Loucy (cell line): ENCODE results near the gene TBC1D1.

ENCODE experiments used
- H2AFZ ChIP-seq: fragments of 200-600 bp; sonication (generic); 2 replicates; pipeline ENCODE4 v1.6.0; 2016; ENCODE audit warnings: antibody characterized with exemption, mild to moderate bottlenecking, low read length, moderate library complexity
- H3F3A ChIP-seq: fragments of 200-600 bp; 2 replicates; pipeline ENCODE4 v1.6.0; 2016; ENCODE audit warnings: antibody characterized with exemption, low read depth, mild to moderate bottlenecking
- H3K27me3 ChIP-seq: fragments of 200-600 bp; sonication (generic); 2 replicates; pipeline ENCODE4 v1.6.1; 2014; ENCODE audit warnings: low read length, mild to moderate bottlenecking; ENCODE audit not compliant: insufficient read depth, poor library complexity, severe bottlenecking
- H3K36me3 ChIP-seq: fragments of 200-600 bp; sonication (generic); 2 replicates; pipeline ENCODE4 v1.6.1; 2016; ENCODE audit warnings: low read length; ENCODE audit not compliant: insufficient read depth
- H3K4me1 ChIP-seq: fragments of 200-600 bp; sonication (generic); 2 replicates; pipeline ENCODE4 v1.5.1; 2014; ENCODE audit warnings: low read length, mild to moderate bottlenecking; ENCODE audit not compliant: insufficient read depth, poor library complexity, severe bottlenecking
- H3K4me2 ChIP-seq: fragments of 200-600 bp; sonication (generic); 2 replicates; pipeline ENCODE4 v1.6.0; 2014; ENCODE audit warnings: antibody characterized with exemption, low read length, low read depth, mild to moderate bottlenecking; ENCODE audit not compliant: poor library complexity, severe bottlenecking
- H3K4me3 ChIP-seq: fragments of 200-600 bp; sonication (generic); 2 replicates; pipeline ENCODE4 v1.5.1; 2014; ENCODE audit warnings: low read length, mild to moderate bottlenecking, mixed read lengths; ENCODE audit not compliant: poor library complexity, severe bottlenecking
- H3K79me2 ChIP-seq: fragments of 200-600 bp; sonication (generic); 2 replicates; pipeline ENCODE4 v1.6.1; 2014; ENCODE audit warnings: low read length; ENCODE audit not compliant: insufficient read depth
- H3K9ac ChIP-seq: fragments of 200-600 bp; sonication (generic); 2 replicates; pipeline ENCODE4 v1.6.0; 2014; ENCODE audit warnings: mild to moderate bottlenecking, low read depth, low read length, moderate library complexity; ENCODE audit not compliant: poor library complexity, severe bottlenecking
- H3K9me2 ChIP-seq: fragments of 200-600 bp; sonication (generic); replicated peaks from 2 replicates; pipeline ENCODE4 v1.6.1; 2016; ENCODE audit warnings: low read depth, low read length, mixed read lengths
- H3K9me3 ChIP-seq: fragments of 200-600 bp; sonication (generic); 2 replicates; pipeline ENCODE4 v1.6.1; 2014; ENCODE audit warnings: mild to moderate bottlenecking, antibody characterized with exemption, low read length, low read depth; ENCODE audit not compliant: insufficient read depth
- H4K20me1 ChIP-seq: fragments of 200-600 bp; sonication (generic); 2 replicates; pipeline ENCODE4 v1.6.0; 2014; ENCODE audit warnings: antibody characterized with exemption, low read length, mild to moderate bottlenecking; ENCODE audit not compliant: insufficient read depth, poor library complexity, severe bottlenecking
- CTCF ChIP-seq: fragments of 200-600 bp; sonication (generic); conservative IDR thresholded peaks from 2 replicates; pipeline ENCODE4 v1.5.1; 2014; ENCODE audit warnings: mild to moderate bottlenecking, antibody characterized with exemption, low read length
- EZH2phosphoT487 ChIP-seq: fragments of 200-600 bp; IDR thresholded peaks from 2 replicates; pipeline ENCODE4 v1.6.1; 2018; ENCODE audit warnings: antibody characterized with exemption, mild to moderate bottlenecking, moderate library complexity, borderline replicate concordance

TBC1D1 gene

GRCh38 chr4:37864786-37865185 is 26.1 kb upstream of the TBC1D1 start:
- no peaks in the 10 kb centered on the region for H3K9me2 ChIP-seq
- H3K36me3 ChIP-seq, result peaks cover 40% of the 10 kb centered on the region
- no peak overlapping the region for H3K4me2 ChIP-seq
- no peaks in the 10 kb centered on the region for H3F3A ChIP-seq
- H2AFZ ChIP-seq, result no peak overlapping the region
- H3K79me2 ChIP-seq, result no peaks in the 10 kb centered on the region
- H3K27me3 ChIP-seq, result no peaks in the 10 kb centered on the region
- H3K9ac ChIP-seq, result no peak overlapping the region
- H3K4me3 ChIP-seq, result no peak overlapping the region
- H3K9me3 ChIP-seq, result no peaks in the 10 kb centered on the region
- no peak for TF ChIP-seq EZH2phosphoT487
- no peak for TF ChIP-seq CTCF
- no peaks in the 10 kb centered on the region for H4K20me1 ChIP-seq
- H3K4me1 ChIP-seq, result peaks cover 4% of the 10 kb centered on the region

GRCh38 chr4:37865450-37865849 is 25.4 kb upstream of the TBC1D1 start:
- Histone ChIP-seq H3K36me3 (peaks cover 40% of the 10 kb centered on the region), H4K20me1 (no peaks in the 10 kb centered on the region), H2AFZ (no peak overlapping the region), H3K4me2 (no peak overlapping the region), H3F3A (no peaks in the 10 kb centered on the region), H3K27me3 (no peaks in the 10 kb centered on the region), H3K9me3 (no peaks in the 10 kb centered on the region), H3K9me2 (no peaks in the 10 kb centered on the region), H3K4me1 (peaks cover 4% of the 10 kb centered on the region), H3K4me3 (no peak overlapping the region), H3K79me2 (no peaks in the 10 kb centered on the region), H3K9ac (no peak overlapping the region)
- TF ChIP-seq EZH2phosphoT487 (no peak), CTCF (no peak)

GRCh38 chr4:37867102-37867501 is 23.8 kb upstream of the TBC1D1 start:
- peaks cover 6% of the 10 kb centered on the region for H3K4me1 ChIP-seq
- no peak overlapping the region for H3K4me2 ChIP-seq
- H3K79me2 ChIP-seq, result no peaks in the 10 kb centered on the region
- H3K9ac ChIP-seq, result no peak overlapping the region
- H3K4me3 ChIP-seq, result no peak overlapping the region
- no peaks in the 10 kb centered on the region for H4K20me1 ChIP-seq
- TF ChIP-seq CTCF (no peak), EZH2phosphoT487 (no peak)
- H3F3A ChIP-seq, result no peaks in the 10 kb centered on the region
- H3K9me2 ChIP-seq, result no peaks in the 10 kb centered on the region
- peaks cover 25% of the 10 kb centered on the region; the same call in 1 of the 2 replicates for H3K36me3 ChIP-seq
- H3K27me3 ChIP-seq, result no peaks in the 10 kb centered on the region
- no peaks in the 10 kb centered on the region for H3K9me3 ChIP-seq
- no peak overlapping the region for H2AFZ ChIP-seq
